HepG2 (cell line): ENCODE data around the gene ABCC8. TPM values are rescaled to one million over a fixed set of nuclear protein-coding genes. Genes with fewer than 3 reads are reported as not detected.
A peak's percentile ranks its signal among the peaks of the same experiment; 100 is the strongest.

ENCODE experiments used
- ATAC-seq: fragments of 200-7000 bp; cut with Tn5 transposase; 3 replicates; pipeline ENCODE4 v1.9.1; 2020; ENCODE audit warnings: mild to moderate bottlenecking, moderate library complexity
- BruUV-seq: library from RNA; stranded (reverse); fragments of 400-500 nt; replicated peaks from 2 replicates; lab custom pipeline; 2021; lab: Mats Ljungman, UMichigan
- CTCF ChIA-PET: fragments of 300-600 bp; formaldehyde crosslinking; extraction: SDS; loops from one replicate; lab custom pipeline; 2021; ENCODE audit warnings: low total read pairs, inconsistent platforms, low intra/inter-chr PET ratio; lab: Yijun Ruan, JAX
- POLR2A ChIA-PET: fragments of 350-600 bp; sonication (Branson Sonifier 250); formaldehyde crosslinking; loops from one replicate; lab custom pipeline; 2020; ENCODE audit warnings: antibody characterized with exemption, inconsistent platforms; lab: Yijun Ruan, JAX
- DNase-seq: peaks from one replicate; pipeline ENCODE4 v3.0.0-alpha.2; 2015; ENCODE audit warnings: low spot score
- FAIRE-seq: peaks from 3 replicates; lab custom pipeline; 2011; peaks lifted over from hg19 to GRCh38; lab: Jason Lieb, UNC
- H2AFZ ChIP-seq: one replicate; pipeline ENCODE4 v1.6.1; 2011; ENCODE audit warnings: low read length, inconsistent platforms
- H3K27ac ChIP-seq: fragments of 300-600 bp; 3 replicates; pipeline ENCODE4 v1.8.0; 2011; ENCODE audit warnings: mixed run types, mild to moderate bottlenecking, mixed read lengths, low read length, inconsistent platforms; ENCODE audit not compliant: insufficient read depth; ENCODE audit errors: extremely low read length
- H3K27me3 ChIP-seq, 2 experiments: fragments of 200-600 bp in 1 of 2; 2 replicates in 1 of 2; 3 replicates in 1 of 2; pipeline versions ENCODE4 v1.6.0 to v1.8.0; 2011; ENCODE audit warnings: low read length in 2 of 2, mild to moderate bottlenecking in 2 of 2, moderate library complexity in 2 of 2, inconsistent platforms in 1 of 2; ENCODE audit not compliant: insufficient read depth in 2 of 2, control insufficient read depth in 1 of 2
- H3K36me3 ChIP-seq, 2 experiments: fragments of 200-600 bp in 1 of 2; replicated peaks in 1 of 2; 2 replicates in 1 of 2; 3 replicates in 1 of 2; pipeline versions ENCODE4 v1.5.1 to v1.8.0; 2011; ENCODE audit warnings: low read length in 2 of 2, inconsistent platforms in 1 of 2; ENCODE audit not compliant: insufficient read depth in 2 of 2, control insufficient read depth in 1 of 2
- H3K4me1 ChIP-seq: 2 replicates; pipeline ENCODE4 v1.5.1; 2012; ENCODE audit warnings: low read length, inconsistent platforms; ENCODE audit not compliant: insufficient read depth
- H3K4me2 ChIP-seq: 2 replicates; pipeline ENCODE4 v1.6.0; 2011; ENCODE audit warnings: low read depth, low read length, inconsistent platforms
- H3K4me3 ChIP-seq, 3 experiments: fragments of 200-600 bp in 1 of 3; sonication (generic), shearing (Covaris generic) in 1 of 3; replicated peaks in 1 of 3; 2 replicates each; pipeline ENCODE4 v1.5.1; 2011 to 2016; ENCODE audit warnings: low read length in 3 of 3, inconsistent platforms in 2 of 3, low read depth in 2 of 3, mild to moderate bottlenecking in 2 of 3, control low read depth in 1 of 3, mixed read lengths in 1 of 3; ENCODE audit not compliant: insufficient read depth in 1 of 3
- H3K79me2 ChIP-seq: one replicate; pipeline ENCODE4 v1.6.1; 2011; ENCODE audit warnings: low read length, inconsistent platforms; ENCODE audit not compliant: insufficient read depth
- H3K9ac ChIP-seq: 2 replicates; pipeline ENCODE4 v1.6.0; 2011; ENCODE audit warnings: mild to moderate bottlenecking, low read depth, low read length, inconsistent platforms; ENCODE audit not compliant: insufficient read depth
- H3K9me3 ChIP-seq: 2 replicates; pipeline ENCODE4 v1.5.1; 2012; ENCODE audit warnings: mild to moderate bottlenecking, low read length
- H4K20me1 ChIP-seq: 2 replicates; pipeline ENCODE4 v1.6.0; 2011; ENCODE audit warnings: inconsistent platforms, mild to moderate bottlenecking, low read length, moderate library complexity; ENCODE audit not compliant: insufficient read depth
- ERF ChIP-seq: IDR thresholded peaks from 2 replicates; pipeline ENCODE4 v1.6.1; 2018; ENCODE audit warnings: missing biosample characterization, missing genetic modification reagents
- HOXA7 ChIP-seq: sonication (generic); formaldehyde crosslinking; IDR thresholded peaks from 2 replicates; pipeline ENCODE4 v1.8.1; 2022; ENCODE audit warnings: mild to moderate bottlenecking, missing genetic modification reagents, moderate library complexity
- KAT7 ChIP-seq: IDR thresholded peaks from 2 replicates; pipeline ENCODE4 v1.6.1; 2018; ENCODE audit warnings: borderline replicate concordance, missing compliant biosample characterization
- RFXAP ChIP-seq: sonication (generic); formaldehyde crosslinking; IDR thresholded peaks from 2 replicates; pipeline ENCODE4 v1.4.0; 2020; ENCODE audit warnings: missing genetic modification reagents, borderline replicate concordance
- SSRP1 ChIP-seq: IDR thresholded peaks from 2 replicates; pipeline ENCODE4 v1.6.1; 2016; ENCODE audit warnings: control low read depth
- TCF12 ChIP-seq, 2 experiments: fragments of 450-650 bp in 1 of 2; sonication (generic) in 1 of 2; formaldehyde crosslinking in 1 of 2; IDR thresholded peaks; 2 replicates each; pipeline versions ENCODE4 v1.6.1 to v1.8.0; 2017 to 2022; ENCODE audit warnings: antibody characterized with exemption in 1 of 2, mild to moderate bottlenecking in 1 of 2, missing genetic modification reagents in 1 of 2, moderate library complexity in 1 of 2
- TEAD3 ChIP-seq: optimal IDR thresholded peaks from 2 replicates; pipeline ENCODE3; 2016; ENCODE audit warnings: borderline replicate concordance
- ZNF263 ChIP-seq: sonication (generic); formaldehyde crosslinking; IDR thresholded peaks from 2 replicates; pipeline ENCODE4 v1.4.0; 2020; ENCODE audit warnings: missing genetic modification reagents
- ZNF431 ChIP-seq: sonication (generic); formaldehyde crosslinking; IDR thresholded peaks from 2 replicates; pipeline ENCODE4 v1.9.0; 2022; ENCODE audit warnings: missing genetic modification reagents, low read depth, mild to moderate bottlenecking, borderline replicate concordance
- ZNF687 ChIP-seq: sonication (generic); formaldehyde crosslinking; IDR thresholded peaks from 2 replicates; pipeline ENCODE4 v1.5.1; 2020; ENCODE audit warnings: mild to moderate bottlenecking, missing genetic modification reagents, moderate library complexity
- ZNF788 ChIP-seq: sonication (generic); formaldehyde crosslinking; IDR thresholded peaks from 2 replicates; pipeline ENCODE4 v1.5.0; 2020; ENCODE audit warnings: mild to moderate bottlenecking, missing genetic modification reagents, borderline replicate concordance
- ZNF841 ChIP-seq: sonication (generic); formaldehyde crosslinking; IDR thresholded peaks from 2 replicates; pipeline ENCODE4 v1.8.1; 2023; ENCODE audit warnings: missing genetic modification reagents, borderline replicate concordance
- WGBS: methylation state at CpG from one replicate; pipeline ENCODE4 v1.1.6; 2017; ENCODE audit warnings: low lambda C conversion rate; 5-methylcytosine and 5-hydroxymethylcytosine counted together
- in situ Hi-C: cut with HindIII; loops from 2 replicates; pipeline ENCODE4 v1.10.0; 2017; ENCODE audit warnings: low pct_unique_long_range_greater_than_20kb; ENCODE audit not compliant: extremely low pct_ligation_motif_present
- intact Hi-C: fragments of 100-400 bp; cut with micrococcal nuclease; formaldehyde crosslinking; loops from one replicate; pipeline ENCODE4 v1.10.0; 2022; ENCODE audit not compliant: unreplicated experiment
- polyA plus RNA-seq, 8 experiments: library from polyadenylated mRNA; depleted of rRNA in 3 of 8; stranded (reverse) in 7 of 8; unstranded in 1 of 8; fragments of >200 nt; fragmentation: Illumina TruSeq in 4 of 8; extraction: Trizol in 4 of 8; gene quantifications; 2 replicates each; pipeline versions ENCODE4 v1.2.1 to v1.2.3, GENCODE V29; 2011 to 2016; ENCODE audit warnings: low read depth in 4 of 8, missing spikeins in 1 of 8, mixed read lengths in 1 of 8; ENCODE audit not compliant: insufficient read depth in 1 of 8
- total RNA-seq, 5 experiments: library from RNA; depleted of rRNA; stranded (reverse); fragments of >200 nt; fragmentation: Illumina TruSeq; extraction: Trizol; gene quantifications; 2 replicates each; pipeline ENCODE4 v1.2.3, GENCODE V29; 2016; ENCODE audit warnings: low read depth in 1 of 5

ABCC8 gene
- total and polyA plus RNA-seq, 2 of the 13 experiments (the other 11 are each of a cell fraction or from before 2014, with no cell fraction given), result not detected

- 0 out of 2 replicates have a peak, but pooled peaks have one; percentile 17 for TF ChIP-seq ZNF687 (CRISPR knock-in tag)
- TF ChIP-seq ZNF263 (CRISPR knock-in tag), result no peak
- TF ChIP-seq ZNF788, result no peak
- no peak for TF ChIP-seq ZNF841
- TF ChIP-seq ZNF431 (CRISPR knock-in tag), result 0 out of 2 replicates have a peak, but pooled peaks have one; percentile 48
- peak; percentile 20; the same call in 1 of the 2 replicates for TF ChIP-seq SSRP1 (CRISPR knock-in tag)
- TF ChIP-seq, all 625 proteins: peak for 21
Measured at GRCh38 chr11:17384002-17384511, 92.6 kb downstream of the ABCC8 start (continued).

- FAIRE-seq (no peak), DNase-seq (no peak), ATAC-seq (no peak; the same call in 2 of the 3 replicates)
- intact Hi-C loops, result no loop called here
- Histone ChIP-seq H3K9me3 (no peaks in the 10 kb centered on the region), H3K4me2 (no peak overlapping the region), H4K20me1 (no peaks in the 10 kb centered on the region), H3K4me3 (no peak overlapping the region), H3K4me1 (no peaks in the 10 kb centered on the region), H3K27ac (no peak overlapping the region), H3K79me2 (no peaks in the 10 kb centered on the region), H2AFZ (no peak overlapping the region), H3K36me3 (peaks cover 7 to 17% of the 10 kb centered on the region in 2 experiments; a peak in 4 of 5 replicates), H3K9ac (no peak overlapping the region), H3K27me3 (no peaks in the 10 kb centered on the region)
- no peak for TF ChIP-seq KAT7 (CRISPR knock-in tag)
- no peak for TF ChIP-seq TEAD3 (CRISPR knock-in tag)
- TF ChIP-seq HOXA7 (CRISPR knock-in tag), result no peak
- no peak for TF ChIP-seq RFXAP (CRISPR knock-in tag)
- TF ChIP-seq ERF (CRISPR knock-in tag), result no peak
- no peak for TF ChIP-seq TCF12 (IDR thresholded peaks at IDR 0.05)
- no peak for TF ChIP-seq TCF12 (CRISPR knock-in tag; IDR thresholded peaks at IDR 0.05)
- in situ Hi-C loops, result loop anchor here (5.0 kb wide), 2 partner anchors 89 to 124 kb away; no protein-coding TSS in a partner anchor
- BruUV-seq, result no TSS peak
- WGBS, result 100% methylated on average over 1 of the region's 1 CpG
- ChIA-PET CTCF (interaction anchor here (1.0 to 2.4 kb wide), 4 partner anchors 90 to 153 kb away, joined by 3 to 34 read pairs (median 10); no protein-coding TSS in a partner anchor), POLR2A (interaction anchor here (0.8 kb wide), 1 partner anchor 121 kb away, joined by 3 read pairs; no protein-coding TSS in a partner anchor)
Measured at GRCh38 chr11:17383461-17383860, 93.2 kb downstream of the ABCC8 start.
